ENCODE data around the gene PLOD2. TPM values are rescaled to one million over a fixed set of nuclear protein-coding genes. Genes with fewer than 3 reads are reported as not detected.

PLOD2 gene
- total and polyA plus RNA-seq, 3 experiments from 2014 or later, result 0.18 to 0.35 TPM; not detected in 1

DNA sequence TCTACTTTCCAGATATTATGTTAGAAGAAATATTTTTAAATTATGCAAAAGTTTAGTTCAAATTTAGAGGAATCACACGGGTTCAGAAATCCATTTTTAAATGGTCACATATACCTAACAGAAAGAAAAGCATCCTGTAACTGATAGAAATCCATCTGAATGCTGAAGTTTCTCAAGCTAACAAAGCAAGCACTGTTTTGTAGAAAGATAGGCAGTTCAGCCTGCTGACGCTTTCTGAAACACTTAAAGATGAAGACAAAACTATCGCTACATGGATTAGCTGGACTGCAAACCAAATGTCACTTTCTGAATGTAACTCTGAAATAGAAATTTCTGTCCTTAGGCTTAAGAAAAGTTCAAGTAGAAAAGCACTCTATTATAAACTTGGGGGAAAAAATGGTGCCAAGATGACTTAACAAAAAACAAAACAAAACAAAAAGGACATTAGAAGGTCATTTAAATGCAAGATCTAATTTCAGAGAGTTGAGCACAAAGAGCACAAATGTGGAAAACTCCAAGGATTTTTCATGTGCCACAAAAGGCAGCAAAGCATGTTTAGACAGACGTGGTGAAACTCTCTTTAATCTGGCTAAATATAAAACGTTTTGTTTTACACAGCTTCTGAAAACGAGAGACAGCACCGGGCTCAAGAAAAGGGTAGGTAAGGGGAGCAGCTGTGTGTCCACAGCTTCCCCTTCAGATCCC is 1.2 kb downstream of the PLOD2 start:
- CTCF ChIA-PET, result no interaction called here
- peaks cover 24 to 51% of the 10 kb centered on the region in 2 donors for H3K27me3 Mint-ChIP-seq

DNA sequence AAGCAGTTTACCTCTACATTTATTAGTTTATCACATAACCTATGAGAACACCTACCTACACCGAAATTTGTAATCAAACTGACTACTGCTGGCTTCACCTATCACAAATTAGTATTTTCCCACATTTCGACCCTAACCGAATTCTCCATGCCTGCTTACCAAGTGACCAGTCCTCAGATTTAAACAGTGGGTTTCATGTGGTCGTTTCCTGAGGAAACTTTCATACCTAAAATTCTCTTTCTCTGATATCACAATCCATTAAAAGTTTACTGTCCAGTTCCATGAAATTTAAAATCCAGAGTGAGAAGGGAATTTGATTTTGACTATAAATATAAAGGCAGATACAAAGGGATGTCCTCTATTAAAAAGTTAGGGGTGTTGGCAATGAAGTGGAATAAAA is 1.9 kb downstream of the PLOD2 start:
- Histone ChIP-seq H3K4me1 (ENCODE audit: insufficient read depth, low read length) (no peaks in the 10 kb centered on the region), H3K36me3 (ENCODE audit: insufficient read depth, low read length) (no peaks in the 10 kb centered on the region), H3K4me3 (ENCODE audit: low read length) (no peak overlapping the region), H3K9me3 (ENCODE audit: low read length) (no peaks in the 10 kb centered on the region), H3K27ac (ENCODE audit: low read depth, low read length) (no peak overlapping the region), H3K27me3 (ENCODE audit: insufficient read depth, low read length, poor library complexity, severe bottlenecking) (peaks cover 8% of the 10 kb centered on the region)
- POLR2A ChIA-PET, result no interaction called here
- no peak for DNase-seq
- Mint-ChIP-seq H3K27me3 (peaks cover 24 to 48% of the 10 kb centered on the region in 2 donors), H3K27ac (no peak overlapping the region), H3K4me3 (no peak overlapping the region), H3K9me3 (peaks cover 0 to 4% (median 0%) of the 10 kb centered on the region in 5 donors), H3K36me3 (peaks cover 0 to 4% (median 1%) of the 10 kb centered on the region in 3 donors), H3K4me1 (peaks cover 3 to 16% (median 6%) of the 10 kb centered on the region in 3 donors)
- CTCF ChIA-PET, result no interaction called here

More for the DNA sequence above, 1.2 kb downstream of the PLOD2 start:
- Mint-ChIP-seq H3K9me3 (peaks cover 0 to 4% (median 0%) of the 10 kb centered on the region in 5 donors), H3K4me1 (peaks cover 3 to 16% (median 6%) of the 10 kb centered on the region in 3 donors), H3K4me3 (peak overlapping the region in 5 of 7 donors; percentile 30 to 68 (median 60)), H3K36me3 (peaks cover 0 to 4% (median 1%) of the 10 kb centered on the region in 3 donors), H3K27ac (no peak overlapping the region)
- H3K36me3 ChIP-seq (ENCODE audit: insufficient read depth, low read length), result no peaks in the 10 kb centered on the region
- DNase-seq, result no peak
- POLR2A ChIA-PET, result no interaction called here
- H3K27me3 ChIP-seq (ENCODE audit: insufficient read depth, low read length, poor library complexity, severe bottlenecking), result peaks cover 8% of the 10 kb centered on the region
- no peaks in the 10 kb centered on the region for H3K4me1 ChIP-seq (ENCODE audit: insufficient read depth, low read length)
- H3K27ac ChIP-seq (ENCODE audit: low read depth, low read length), result no peak overlapping the region
- no peak overlapping the region for H3K4me3 ChIP-seq (ENCODE audit: low read length)
- H3K9me3 ChIP-seq (ENCODE audit: low read length), result no peaks in the 10 kb centered on the region

DNA sequence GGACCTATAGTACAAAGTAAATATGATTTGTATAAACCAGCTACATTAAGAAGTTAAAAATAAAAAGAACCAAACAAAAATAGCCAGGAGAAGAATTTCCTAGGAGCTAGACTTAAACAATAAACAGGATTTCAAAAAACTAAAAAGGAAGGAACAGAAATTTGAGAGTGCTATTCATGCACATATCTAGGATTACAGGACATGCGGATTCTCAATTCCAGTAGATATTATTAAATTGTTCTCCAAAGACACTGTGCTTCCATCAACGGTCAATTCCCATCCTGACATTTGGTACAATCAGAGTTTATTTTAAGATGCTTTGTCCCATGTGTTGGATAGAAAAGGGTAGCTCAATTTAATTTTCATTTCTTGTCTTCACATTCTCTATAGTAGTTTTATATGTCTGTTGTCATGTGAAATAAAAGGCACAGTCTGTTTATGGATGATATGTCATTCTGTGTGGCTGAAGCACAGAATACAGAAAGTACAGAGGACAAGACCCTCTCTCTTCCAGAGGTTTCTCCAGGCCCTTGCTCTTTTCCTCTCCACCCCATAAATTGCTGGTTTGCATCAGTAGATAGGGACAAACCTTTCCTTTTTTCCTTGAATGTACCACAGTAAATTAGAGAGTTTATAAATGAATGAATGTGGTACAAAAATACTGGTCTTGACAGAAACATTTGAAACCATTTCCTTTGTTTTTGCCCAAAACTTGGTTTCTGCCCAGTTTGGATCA is 3.5 kb downstream of the PLOD2 start:
- Mint-ChIP-seq H3K27ac (no peak overlapping the region), H3K4me1 (peaks cover 3 to 16% (median 6%) of the 10 kb centered on the region in 3 donors), H3K27me3 (peaks cover 19 to 37% of the 10 kb centered on the region in 2 donors), H3K9me3 (no peaks in the 10 kb centered on the region), H3K36me3 (no peaks in the 10 kb centered on the region), H3K4me3 (no peak overlapping the region)
- Histone ChIP-seq H3K9me3 (ENCODE audit: low read length) (no peaks in the 10 kb centered on the region), H3K27me3 (ENCODE audit: insufficient read depth, low read length, poor library complexity, severe bottlenecking) (peaks cover 5% of the 10 kb centered on the region), H3K4me1 (ENCODE audit: insufficient read depth, low read length) (no peaks in the 10 kb centered on the region), H3K36me3 (ENCODE audit: insufficient read depth, low read length) (no peaks in the 10 kb centered on the region), H3K27ac (ENCODE audit: low read depth, low read length) (peak overlapping the region; percentile 7), H3K4me3 (ENCODE audit: low read length) (no peak overlapping the region)
- CTCF ChIA-PET, result no interaction called here
- POLR2A ChIA-PET, result no interaction called here
- DNase-seq, result no peak

DNA sequence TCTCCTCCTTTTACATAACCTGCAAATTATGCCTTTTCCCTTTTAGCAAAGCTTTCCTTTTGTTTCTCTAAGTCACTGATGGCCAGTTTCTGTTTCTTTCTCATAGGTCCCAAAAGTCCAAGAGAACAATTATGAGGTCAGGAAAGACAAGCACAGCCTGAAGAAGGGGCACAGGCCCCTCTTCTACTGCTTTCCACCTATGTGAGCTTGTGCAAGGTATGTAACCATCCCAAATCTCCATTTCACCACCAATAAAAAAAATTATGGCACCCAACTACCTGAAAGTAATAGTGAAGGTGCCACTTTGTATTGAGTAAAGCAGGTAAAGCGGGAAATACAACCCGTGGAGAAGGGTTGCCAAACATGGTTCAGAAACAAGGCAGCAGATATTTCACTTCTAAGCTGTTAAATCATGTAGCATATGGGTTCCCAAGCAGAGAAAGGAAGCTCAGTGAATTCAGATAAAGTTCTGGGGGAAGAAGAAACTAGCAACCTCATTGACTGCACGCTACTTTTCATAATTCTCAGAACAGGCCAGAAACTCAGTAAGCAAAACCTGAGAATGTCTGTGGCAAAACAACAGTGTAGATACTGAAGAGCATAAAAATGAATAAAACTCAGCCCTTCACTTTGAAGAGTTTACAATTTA is 4.2 kb downstream of the PLOD2 start:
- DNase-seq, result no peak
- Histone ChIP-seq H3K4me3 (ENCODE audit: low read length) (no peak overlapping the region), H3K27me3 (ENCODE audit: insufficient read depth, low read length, poor library complexity, severe bottlenecking) (peaks cover 3% of the 10 kb centered on the region), H3K4me1 (ENCODE audit: insufficient read depth, low read length) (no peaks in the 10 kb centered on the region), H3K27ac (ENCODE audit: low read depth, low read length) (peak overlapping the region; percentile 7), H3K36me3 (ENCODE audit: insufficient read depth, low read length) (no peaks in the 10 kb centered on the region), H3K9me3 (ENCODE audit: low read length) (no peaks in the 10 kb centered on the region)
- peaks cover 3 to 15% (median 6%) of the 10 kb centered on the region in 3 donors for H3K4me1 Mint-ChIP-seq
- no peaks in the 10 kb centered on the region for H3K36me3 Mint-ChIP-seq
- H3K27ac Mint-ChIP-seq, result no peak overlapping the region
- ChIA-PET CTCF (no interaction called here), POLR2A (no interaction called here)
- peaks cover 13 to 30% of the 10 kb centered on the region in 2 donors for H3K27me3 Mint-ChIP-seq
- H3K9me3 Mint-ChIP-seq, result no peaks in the 10 kb centered on the region
- no peak overlapping the region for H3K4me3 Mint-ChIP-seq

DNA sequence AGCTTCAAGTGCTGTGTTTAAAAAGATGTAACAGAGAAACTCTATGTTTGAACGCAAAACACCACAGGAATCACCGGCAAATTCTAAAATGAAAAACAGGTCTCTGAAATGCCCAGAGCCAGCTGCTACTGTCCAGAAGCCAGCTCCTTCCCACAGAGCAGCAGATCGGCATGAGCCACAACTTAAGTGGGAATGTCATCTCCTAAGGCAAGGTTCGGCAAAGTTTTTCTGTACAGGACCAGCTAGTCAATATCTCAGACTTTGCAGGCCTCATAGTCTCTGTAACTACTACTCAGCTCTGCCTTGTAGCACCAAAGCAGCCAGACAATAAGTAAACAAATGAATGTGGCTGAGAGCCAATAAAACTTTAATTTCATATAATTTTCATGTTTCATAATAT is 4.9 kb downstream of the PLOD2 start:
- ChIA-PET POLR2A (no interaction called here), CTCF (no interaction called here)
- H3K9me3 Mint-ChIP-seq, result no peaks in the 10 kb centered on the region
- no peak overlapping the region for H3K4me3 Mint-ChIP-seq
- no peak overlapping the region for H3K27ac ChIP-seq (ENCODE audit: low read depth, low read length)
- H3K36me3 ChIP-seq (ENCODE audit: insufficient read depth, low read length), result no peaks in the 10 kb centered on the region
- H3K36me3 Mint-ChIP-seq, result no peaks in the 10 kb centered on the region
- H3K4me3 ChIP-seq (ENCODE audit: low read length), result no peak overlapping the region
- no peaks in the 10 kb centered on the region for H3K9me3 ChIP-seq (ENCODE audit: low read length)
- no peaks in the 10 kb centered on the region for H3K4me1 ChIP-seq (ENCODE audit: insufficient read depth, low read length)
- peaks cover 8 to 25% of the 10 kb centered on the region in 2 donors for H3K27me3 Mint-ChIP-seq
- no peaks in the 10 kb centered on the region for H3K27me3 ChIP-seq (ENCODE audit: insufficient read depth, low read length, poor library complexity, severe bottlenecking)
- DNase-seq, result no peak
- no peak overlapping the region for H3K27ac Mint-ChIP-seq
- H3K4me1 Mint-ChIP-seq, result peaks cover 0 to 10% (median 6%) of the 10 kb centered on the region in 3 donors

DNA sequence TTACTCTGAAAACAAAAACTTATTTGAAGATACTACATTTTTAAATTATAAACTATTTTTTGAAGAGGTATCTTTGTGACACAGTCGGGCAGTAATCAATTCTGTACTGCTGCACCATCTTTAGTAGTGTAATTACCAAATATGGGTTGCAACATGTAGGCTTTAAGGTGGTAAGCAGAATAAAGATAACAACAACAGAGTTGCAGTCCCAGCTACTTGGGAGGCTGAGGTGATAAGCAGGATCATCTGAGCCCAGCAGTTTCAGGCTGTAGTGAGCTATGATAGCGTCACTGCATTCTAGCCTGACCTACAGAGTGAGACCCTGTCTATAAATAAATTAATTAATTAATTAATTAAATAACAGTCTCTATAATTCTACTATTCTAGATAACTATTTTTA is 6.0 kb downstream of the PLOD2 start:
- H3K4me1 ChIP-seq (ENCODE audit: insufficient read depth, low read length), result no peaks in the 10 kb centered on the region
- H3K36me3 ChIP-seq (ENCODE audit: insufficient read depth, low read length), result no peaks in the 10 kb centered on the region
- H3K36me3 Mint-ChIP-seq, result no peaks in the 10 kb centered on the region
- H3K27ac ChIP-seq (ENCODE audit: low read depth, low read length), result no peak overlapping the region
- no peaks in the 10 kb centered on the region for H3K9me3 ChIP-seq (ENCODE audit: low read length)
- peaks cover 4 to 19% of the 10 kb centered on the region in 2 donors for H3K27me3 Mint-ChIP-seq
- no peaks in the 10 kb centered on the region for H3K27me3 ChIP-seq (ENCODE audit: insufficient read depth, low read length, poor library complexity, severe bottlenecking)
- POLR2A ChIA-PET, result no interaction called here
- no peak overlapping the region for H3K4me3 ChIP-seq (ENCODE audit: low read length)
- no peak for DNase-seq
- H3K9me3 Mint-ChIP-seq, result no peaks in the 10 kb centered on the region
- no peak overlapping the region for H3K27ac Mint-ChIP-seq
- H3K4me3 Mint-ChIP-seq, result no peak overlapping the region
- CTCF ChIA-PET, result no interaction called here
- peaks cover 0 to 4% (median 2%) of the 10 kb centered on the region in 3 donors for H3K4me1 Mint-ChIP-seq

DNA sequence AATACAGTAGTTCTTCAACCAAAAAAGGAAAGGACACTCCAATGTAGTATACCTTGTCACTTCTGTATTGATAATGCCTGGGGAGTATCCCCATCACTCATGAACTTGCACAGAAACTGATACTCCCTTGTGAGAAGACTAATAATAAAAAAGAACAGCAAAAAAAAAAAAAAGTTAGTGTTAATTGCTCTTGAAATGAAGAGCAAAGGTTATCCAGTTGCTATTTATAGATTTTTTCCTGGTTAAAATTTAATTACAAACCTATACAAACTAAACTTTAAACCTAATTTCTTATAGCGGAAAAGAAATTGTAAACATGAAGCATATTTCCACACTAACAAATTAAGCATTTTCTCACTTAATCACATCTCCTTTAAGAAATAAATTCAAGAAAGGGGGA is 6.7 kb downstream of the PLOD2 start:
- ChIA-PET POLR2A (no interaction called here), CTCF (no interaction called here)
- Histone ChIP-seq H3K9me3 (ENCODE audit: low read length) (no peaks in the 10 kb centered on the region), H3K4me3 (ENCODE audit: low read length) (no peak overlapping the region), H3K27me3 (ENCODE audit: insufficient read depth, low read length, poor library complexity, severe bottlenecking) (no peaks in the 10 kb centered on the region), H3K27ac (ENCODE audit: low read depth, low read length) (no peak overlapping the region), H3K36me3 (ENCODE audit: insufficient read depth, low read length) (no peaks in the 10 kb centered on the region), H3K4me1 (ENCODE audit: insufficient read depth, low read length) (no peaks in the 10 kb centered on the region)
- peaks cover 0 to 14% of the 10 kb centered on the region in 2 donors for H3K27me3 Mint-ChIP-seq
- H3K4me1 Mint-ChIP-seq, result no peaks in the 10 kb centered on the region
- no peaks in the 10 kb centered on the region for H3K36me3 Mint-ChIP-seq
- DNase-seq, result no peak
- no peaks in the 10 kb centered on the region for H3K9me3 Mint-ChIP-seq
- H3K4me3 Mint-ChIP-seq, result no peak overlapping the region
- H3K27ac Mint-ChIP-seq, result no peak overlapping the region

DNA sequence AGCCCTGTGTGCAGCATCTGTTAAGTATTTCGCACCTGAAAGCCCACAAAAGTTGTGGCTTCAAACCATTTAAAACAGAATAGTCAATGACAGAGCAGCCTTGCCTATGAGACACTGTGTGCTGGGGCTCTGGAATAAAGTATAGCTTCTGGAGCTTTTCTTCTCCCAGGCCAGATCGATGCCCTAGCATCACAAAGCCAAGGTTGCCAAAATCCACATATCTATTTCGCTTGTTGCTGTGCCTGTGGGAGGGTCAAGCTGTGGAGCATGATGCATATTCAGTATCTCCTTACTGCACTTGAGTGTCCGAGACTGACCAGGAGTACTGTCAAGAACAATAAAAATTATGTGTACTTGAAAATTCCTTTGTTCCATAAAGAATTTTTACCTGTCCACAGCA is 7.6 kb downstream of the PLOD2 start:
- no peaks in the 10 kb centered on the region for H3K9me3 Mint-ChIP-seq
- H3K36me3 Mint-ChIP-seq, result no peaks in the 10 kb centered on the region
- ChIA-PET POLR2A (no interaction called here), CTCF (no interaction called here)
- no peak overlapping the region for H3K4me3 ChIP-seq (ENCODE audit: low read length)
- no peaks in the 10 kb centered on the region for H3K4me1 ChIP-seq (ENCODE audit: insufficient read depth, low read length)
- no peaks in the 10 kb centered on the region for H3K9me3 ChIP-seq (ENCODE audit: low read length)
- no peaks in the 10 kb centered on the region for H3K36me3 ChIP-seq (ENCODE audit: insufficient read depth, low read length)
- no peak overlapping the region for H3K4me3 Mint-ChIP-seq
- H3K27ac Mint-ChIP-seq, result no peak overlapping the region
- H3K27me3 ChIP-seq (ENCODE audit: insufficient read depth, low read length, poor library complexity, severe bottlenecking), result no peaks in the 10 kb centered on the region
- H3K4me1 Mint-ChIP-seq, result no peaks in the 10 kb centered on the region
- no peak overlapping the region for H3K27ac ChIP-seq (ENCODE audit: low read depth, low read length)
- DNase-seq, result no peak
- peaks cover 0 to 6% of the 10 kb centered on the region in 2 donors for H3K27me3 Mint-ChIP-seq
